DND-41 (cell line): ENCODE results near the gene HMCN1.

Source experiments
- ATAC-seq: fragments of 200-7000 bp; cut with Tn5 transposase; 3 replicates; pipeline ENCODE4 v1.9.1; 2021; ENCODE audit warnings: low read depth; ENCODE audit not compliant: insufficient read depth
- DNase-seq: peaks from one replicate; pipeline ENCODE4 v3.0.0-alpha.2; 2020
- H2AFZ ChIP-seq: 2 replicates; pipeline ENCODE4 v1.6.0; 2012; ENCODE audit warnings: low read depth, low read length
- H3K27ac ChIP-seq: 2 replicates; pipeline ENCODE4 v1.5.1; 2012; ENCODE audit warnings: low read length, inconsistent platforms
- H3K27me3 ChIP-seq: fragments of 200-600 bp; sonication (generic); 2 replicates; pipeline ENCODE4 v1.6.0; 2012; ENCODE audit warnings: low read length, mild to moderate bottlenecking, inconsistent platforms; ENCODE audit not compliant: insufficient read depth, poor library complexity
- H3K36me3 ChIP-seq: 2 replicates; pipeline ENCODE4 v1.5.1; 2012; ENCODE audit warnings: low read length, inconsistent platforms; ENCODE audit not compliant: insufficient read depth
- H3K4me1 ChIP-seq: 2 replicates; pipeline ENCODE4 v1.5.1; 2012; ENCODE audit warnings: mild to moderate bottlenecking, low read length; ENCODE audit not compliant: insufficient read depth
- H3K4me2 ChIP-seq: 2 replicates; pipeline ENCODE4 v1.6.0; 2012; ENCODE audit warnings: mild to moderate bottlenecking, moderate library complexity, low read length, inconsistent platforms; ENCODE audit not compliant: insufficient read depth
- H3K4me3 ChIP-seq, 2 experiments: fragments of 200-600 bp in 1 of 2; shearing (Covaris generic) in 1 of 2; 2 replicates each; pipeline ENCODE4 v1.5.1; 2012 to 2016; ENCODE audit warnings: inconsistent platforms in 2 of 2, low read length in 2 of 2, mild to moderate bottlenecking in 2 of 2, low read depth in 1 of 2, moderate library complexity in 1 of 2
- H3K79me2 ChIP-seq: 2 replicates; pipeline ENCODE4 v1.6.0; 2012; ENCODE audit warnings: low read length, inconsistent platforms; ENCODE audit not compliant: insufficient read depth
- H3K9ac ChIP-seq: 2 replicates; pipeline ENCODE4 v1.6.0; 2012; ENCODE audit warnings: low read depth, mild to moderate bottlenecking, inconsistent platforms, low read length, moderate library complexity
- H3K9me3 ChIP-seq: 2 replicates; pipeline ENCODE4 v1.5.1; 2012; ENCODE audit warnings: low read length, moderate library complexity, mild to moderate bottlenecking, inconsistent platforms; ENCODE audit not compliant: insufficient read depth, severe bottlenecking
- H4K20me1 ChIP-seq: 2 replicates; pipeline ENCODE4 v1.6.0; 2012; ENCODE audit warnings: low read length; ENCODE audit not compliant: insufficient read depth
- CTCF ChIP-seq: IDR thresholded peaks from 2 replicates; pipeline ENCODE4 v1.5.1; 2012; ENCODE audit warnings: borderline replicate concordance, low read length, moderate library complexity, mild to moderate bottlenecking; ENCODE audit not compliant: poor library complexity, severe bottlenecking; ENCODE audit errors: extremely low read depth
- EZH2 ChIP-seq: IDR thresholded peaks from 3 replicates; pipeline ENCODE4 v1.6.1; 2012; ENCODE audit warnings: borderline replicate concordance, low read depth, mild to moderate bottlenecking, moderate library complexity, low read length, inconsistent platforms; ENCODE audit not compliant: severe bottlenecking

HMCN1 gene

GRCh38 chr1:185767508-185768120 lies 33.4 kb downstream of the HMCN1 start:
- Histone ChIP-seq H3K79me2 (no peaks in the 10 kb centered on the region), H3K27me3 (no peaks in the 10 kb centered on the region), H3K27ac (no peak overlapping the region), H3K4me2 (no peak overlapping the region), H3K4me1 (no peaks in the 10 kb centered on the region), H3K9me3 (no peaks in the 10 kb centered on the region), H3K4me3 (no peak overlapping the region), H3K9ac (no peak overlapping the region), H2AFZ (no peak overlapping the region), H4K20me1 (no peaks in the 10 kb centered on the region), H3K36me3 (no peaks in the 10 kb centered on the region)
- TF ChIP-seq CTCF (no peak), EZH2 (no peak)
- ATAC-seq (no peak), DNase-seq (no peak)

DNA sequence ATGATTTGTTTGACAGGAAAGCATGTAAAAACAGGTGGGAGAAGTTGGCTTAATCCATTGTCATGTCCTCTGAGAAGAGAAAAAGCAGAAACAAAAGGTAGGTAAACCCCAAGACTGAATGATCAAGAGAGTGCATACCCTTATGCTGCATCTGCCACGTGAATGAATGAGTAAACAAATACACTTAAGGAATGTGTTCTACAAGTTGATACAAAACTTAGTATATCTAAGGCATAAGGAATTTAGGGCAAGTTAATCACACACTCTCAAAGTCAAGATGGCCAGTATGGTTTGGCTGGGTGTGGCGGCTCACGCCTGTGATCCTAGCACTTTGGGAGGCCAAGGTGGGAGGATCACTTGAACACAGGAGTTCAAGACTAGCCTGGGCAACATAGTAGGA lies 34.2 kb downstream of the HMCN1 start:
- Histone ChIP-seq H3K36me3 (no peaks in the 10 kb centered on the region), H3K27ac (no peak overlapping the region), H3K4me2 (no peak overlapping the region), H3K4me1 (no peaks in the 10 kb centered on the region), H3K79me2 (no peaks in the 10 kb centered on the region), H3K27me3 (no peaks in the 10 kb centered on the region), H3K9me3 (no peaks in the 10 kb centered on the region), H4K20me1 (no peaks in the 10 kb centered on the region), H2AFZ (no peak overlapping the region), H3K9ac (no peak overlapping the region), H3K4me3 (no peak overlapping the region)
- DNase-seq = no peak
- TF ChIP-seq CTCF = no peak
- TF ChIP-seq EZH2 = no peak
- no peak for ATAC-seq

GRCh38 chr1:185769136-185769535 lies 34.9 kb downstream of the HMCN1 start:
- DNase-seq (no peak), ATAC-seq (no peak)
- Histone ChIP-seq H4K20me1 (no peaks in the 10 kb centered on the region), H3K36me3 (no peaks in the 10 kb centered on the region), H3K79me2 (no peaks in the 10 kb centered on the region), H3K9ac (no peak overlapping the region), H3K27ac (no peak overlapping the region), H3K4me2 (no peak overlapping the region), H3K9me3 (no peaks in the 10 kb centered on the region), H3K4me3 (no peak overlapping the region), H2AFZ (no peak overlapping the region), H3K27me3 (no peaks in the 10 kb centered on the region), H3K4me1 (no peaks in the 10 kb centered on the region)
- no peak for TF ChIP-seq EZH2

- H2AFZ ChIP-seq = no peak overlapping the region
- H3K27ac ChIP-seq = no peak overlapping the region
- no peak overlapping the region for H3K4me3 ChIP-seq
- H3K36me3 ChIP-seq = no peaks in the 10 kb centered on the region
- H3K79me2 ChIP-seq = no peaks in the 10 kb centered on the region
- ATAC-seq = no peak
- no peaks in the 10 kb centered on the region for H4K20me1 ChIP-seq
- DNase-seq = no peak
- no peak overlapping the region for H3K9ac ChIP-seq
- no peaks in the 10 kb centered on the region for H3K27me3 ChIP-seq
- TF ChIP-seq CTCF = no peak
- no peak for TF ChIP-seq EZH2
- no peak overlapping the region for H3K4me2 ChIP-seq
- H3K4me1 ChIP-seq = no peaks in the 10 kb centered on the region
- H3K9me3 ChIP-seq = no peaks in the 10 kb centered on the region
These were observed 40.2 kb downstream of the HMCN1 start for GRCh38 chr1:185774394-185774793.
